ENCODE measurements around the gene CACNA2D1. TPM values are rescaled to one million over a fixed set of nuclear protein-coding genes. Genes with fewer than 3 reads are reported as not detected.

CACNA2D1 gene
- total and polyA plus RNA-seq, 9 of the 15 experiments (the other 6 are each of a cell fraction or from before 2014, with no cell fraction given): 0.49 TPM; not detected in 8

GRCh38 chr7:82018226-82018625, 425.4 kb downstream of the CACNA2D1 start:
- Histone ChIP-seq H3K27me3 (ENCODE audit: control insufficient read depth in 2 of 2, insufficient read depth in 2 of 2, low read length in 2 of 2) (no peaks in the 10 kb centered on the region), H3K79me2 (ENCODE audit: control insufficient read depth, insufficient read depth, low read length) (no peaks in the 10 kb centered on the region), H4K20me1 (replicated peaks; ENCODE audit: control insufficient read depth, insufficient read depth, low read length) (no peaks in the 10 kb centered on the region), H3K4me1 (replicated peaks in 1 of 2; ENCODE audit: control insufficient read depth in 2 of 2, insufficient read depth in 2 of 2, low read length in 2 of 2) (no peaks in the 10 kb centered on the region), H2AFZ (ENCODE audit: low read depth, low read length) (no peak overlapping the region), H3K9ac (ENCODE audit: insufficient read depth in 1 of 2, low read depth in 2 of 2, low read length in 2 of 2) (no peak overlapping the region), H3K36me3 (ENCODE audit: control insufficient read depth, insufficient read depth, low read length) (no peaks in the 10 kb centered on the region), H3K27ac (ENCODE audit: extremely low read depth, low read depth, low read length) (no peak overlapping the region), H3K4me2 (ENCODE audit: insufficient read depth, low read length) (no peak overlapping the region), H3K4me3 (no peak overlapping the region), H3K9me1 (ENCODE audit: control insufficient read depth, insufficient read depth, low read length) (no peaks in the 10 kb centered on the region), H3K9me3 (replicated peaks; ENCODE audit: control insufficient read depth, insufficient read depth, low read depth, low read length) (no peaks in the 10 kb centered on the region; the same call in 1 of the 2 replicates)
- no peak for TF ChIP-seq THRB (CRISPR knock-in tag; conservative IDR thresholded peaks at IDR 0.05)
- TF ChIP-seq SIRT6 (IDR thresholded peaks at IDR 0.05; ENCODE audit: low read depth, low read length): no peak
- TF ChIP-seq THAP7 (CRISPR knock-in tag; IDR thresholded peaks at IDR 0.05): no peak
- no peak for TF ChIP-seq BRF2 (IDR thresholded peaks at IDR 0.05; ENCODE audit: borderline replicate concordance, insufficient read depth, insufficient read length)
- no peak for TF ChIP-seq BRCA1 (IDR thresholded peaks at IDR 0.05)
- no peak for TF ChIP-seq BRCA1 (CRISPR knock-in tag; IDR thresholded peaks at IDR 0.05)
- no peak for TF ChIP-seq ZNF655 (CRISPR knock-in tag; IDR thresholded peaks at IDR 0.05)
- TF ChIP-seq AFF1 (IDR thresholded peaks at IDR 0.05; ENCODE audit: low read depth in 1 of 2, partially characterized antibody in 2 of 2): no peak
- TF ChIP-seq MEF2A (IDR thresholded peaks at IDR 0.05; ENCODE audit: control insufficient read depth, low read depth, low read length): no peak
- in situ Hi-C loops (cut with MboI): no loop called here
- intact Hi-C loops (cut with micrococcal nuclease): no loop called here
- ChIA-PET CTCF (ENCODE audit: low intra/inter-chr PET ratio) (no interaction called here), POLR2A (no interaction called here)
- FAIRE-seq (no peak), ATAC-seq (no peak), DNase-seq (ENCODE audit: extremely low read depth in 1 of 4, low spot score in 3 of 4) (no peak)
- no TSS peak for BruUV-seq (replicated peaks)

All from K562 (cell line).